H9 (cell line): ENCODE measurements around the gene CCL20. TPM values are rescaled to one million over a fixed set of nuclear protein-coding genes. Genes with fewer than 3 reads are reported as not detected.

Experiments
- DNase-seq: peaks from one replicate; pipeline ENCODE4 v3.0.0-alpha.2; 2017
- H2AFZ ChIP-seq: one replicate; pipeline ENCODE4 v1.6.1; 2013; ENCODE audit warnings: mild to moderate bottlenecking, low read length, control low read depth, moderate library complexity
- H2AK5ac ChIP-seq: 2 replicates; pipeline ENCODE4 v1.6.1; 2013; ENCODE audit warnings: low read length, control low read depth, mixed read lengths; ENCODE audit not compliant: insufficient read length
- H2BK120ac ChIP-seq: one replicate; pipeline ENCODE4 v1.6.1; 2013; ENCODE audit warnings: low read depth, mild to moderate bottlenecking, low read length, control low read depth, inconsistent platforms; ENCODE audit not compliant: poor library complexity, severe bottlenecking
- H2BK12ac ChIP-seq: 2 replicates; pipeline ENCODE4 v1.6.1; 2013; ENCODE audit warnings: low read length, control low read depth, mixed read lengths, low read depth; ENCODE audit not compliant: insufficient read length
- H2BK15ac ChIP-seq: 2 replicates; pipeline ENCODE4 v1.6.1; 2013; ENCODE audit warnings: low read depth, low read length, control low read depth
- H2BK20ac ChIP-seq: one replicate; pipeline ENCODE4 v1.6.1; 2013; ENCODE audit warnings: low read depth, mild to moderate bottlenecking, low read length, control low read depth, inconsistent platforms; ENCODE audit not compliant: poor library complexity, severe bottlenecking
- H2BK5ac ChIP-seq: 2 replicates; pipeline ENCODE4 v1.6.1; 2013; ENCODE audit warnings: low read length, control low read depth, mixed read lengths; ENCODE audit not compliant: insufficient read length
- H3K14ac ChIP-seq: 2 replicates; pipeline ENCODE4 v1.6.1; 2013; ENCODE audit warnings: low read length, control low read depth; ENCODE audit not compliant: insufficient read depth
- H3K18ac ChIP-seq: 2 replicates; pipeline ENCODE4 v1.6.1; 2013; ENCODE audit warnings: low read depth, mild to moderate bottlenecking, mixed read lengths, low read length, control low read depth; ENCODE audit not compliant: insufficient read length
- H3K23ac ChIP-seq: 2 replicates; pipeline ENCODE4 v1.6.1; 2013; ENCODE audit warnings: low read length, control low read depth, mixed read lengths, low read depth; ENCODE audit not compliant: insufficient read length
- H3K23me2 ChIP-seq: 2 replicates; pipeline ENCODE4 v1.6.1; 2013; ENCODE audit warnings: low read depth, mild to moderate bottlenecking, mixed read lengths, low read length, control low read depth; ENCODE audit not compliant: insufficient read length, poor library complexity, severe bottlenecking
- H3K27ac ChIP-seq: 2 replicates; pipeline ENCODE4 v1.5.1; 2013; ENCODE audit warnings: low read length, control low read depth, mixed read lengths, low read depth; ENCODE audit not compliant: insufficient read length
- H3K27me3 ChIP-seq: 2 replicates; pipeline ENCODE4 v1.6.1; 2013; ENCODE audit warnings: low read length, control low read depth, inconsistent platforms; ENCODE audit not compliant: insufficient read depth
- H3K4ac ChIP-seq: 2 replicates; pipeline ENCODE4 v1.6.1; 2013; ENCODE audit warnings: low read depth, mild to moderate bottlenecking, control low read depth, inconsistent platforms, low read length, moderate library complexity
- H3K4me1 ChIP-seq: 2 replicates; pipeline ENCODE4 v1.6.1; 2013; ENCODE audit warnings: low read length, control low read depth, inconsistent platforms; ENCODE audit not compliant: insufficient read depth
- H3K4me2 ChIP-seq: 2 replicates; pipeline ENCODE4 v1.6.1; 2013; ENCODE audit warnings: low read length, control low read depth, mixed read lengths; ENCODE audit not compliant: insufficient read length, insufficient read depth
- H3K56ac ChIP-seq: 2 replicates; pipeline ENCODE4 v1.6.1; 2013; ENCODE audit warnings: low read depth, mild to moderate bottlenecking, mixed read lengths, low read length, control low read depth; ENCODE audit not compliant: insufficient read length
- H3K79me1 ChIP-seq: 2 replicates; pipeline ENCODE4 v1.6.1; 2013; ENCODE audit warnings: low read depth, mild to moderate bottlenecking, moderate library complexity, low read length, control low read depth, inconsistent platforms; ENCODE audit not compliant: insufficient read depth, poor library complexity, severe bottlenecking
- H3K79me2 ChIP-seq: 2 replicates; pipeline ENCODE4 v1.6.1; 2013; ENCODE audit warnings: low read length, control low read depth, inconsistent platforms; ENCODE audit not compliant: insufficient read depth
- H3K9ac ChIP-seq: 2 replicates; pipeline ENCODE4 v1.6.1; 2013; ENCODE audit warnings: low read length, control low read depth, mixed read lengths; ENCODE audit not compliant: insufficient read length; ENCODE audit errors: extremely low read depth
- H3K9me3 ChIP-seq: one replicate; pipeline ENCODE4 v1.6.1; 2013; ENCODE audit warnings: low read depth, low read length, inconsistent platforms; ENCODE audit not compliant: control insufficient read depth
- H3T11ph ChIP-seq: one replicate; pipeline ENCODE4 v1.6.1; 2013; ENCODE audit warnings: mild to moderate bottlenecking, low read length, control low read depth, inconsistent platforms
- H4K20me1 ChIP-seq: one replicate; pipeline ENCODE4 v1.6.1; 2013; ENCODE audit not compliant: control insufficient read depth, insufficient read length, insufficient read depth
- H4K5ac ChIP-seq: 2 replicates; pipeline ENCODE4 v1.6.1; 2013; ENCODE audit warnings: low read depth, mild to moderate bottlenecking, mixed read lengths, low read length, control low read depth; ENCODE audit not compliant: insufficient read length
- H4K8ac ChIP-seq: replicated peaks from 2 replicates; pipeline ENCODE4 v1.6.1; 2013; ENCODE audit warnings: low read length, control low read depth, mixed read lengths, low read depth; ENCODE audit not compliant: insufficient read length
- H4K91ac ChIP-seq: 2 replicates; pipeline ENCODE4 v1.6.1; 2013; ENCODE audit warnings: low read depth, mild to moderate bottlenecking, moderate library complexity, mixed read lengths, low read length, control low read depth; ENCODE audit not compliant: insufficient read length
- H3K27ac Mint-ChIP-seq, 3 experiments: 2 replicates in 2 of 3; 3 replicates in 1 of 3; pipeline ENCODE4 v1.8.0; 2020 to 2021; ENCODE audit warnings: mixed read lengths in 3 of 3, mild to moderate bottlenecking in 1 of 3, moderate library complexity in 1 of 3
- H3K27me3 Mint-ChIP-seq: 2 replicates; pipeline ENCODE4 v1.8.0; 2021; ENCODE audit warnings: low read depth, mild to moderate bottlenecking, moderate library complexity, mixed read lengths
- H3K36me3 Mint-ChIP-seq, 3 experiments: 2 replicates in 2 of 3; 3 replicates in 1 of 3; pipeline ENCODE4 v1.8.0; 2020 to 2021; ENCODE audit warnings: low read depth in 3 of 3, mixed read lengths in 3 of 3; ENCODE audit not compliant: insufficient read depth in 1 of 3
- H3K4me1 Mint-ChIP-seq, 2 experiments: 2 replicates each; pipeline ENCODE4 v1.8.0; 2020; ENCODE audit warnings: mixed read lengths in 2 of 2
- H3K4me3 Mint-ChIP-seq, 2 experiments: 2 replicates in 1 of 2; 3 replicates in 1 of 2; pipeline ENCODE4 v1.8.0; 2020 to 2021; ENCODE audit warnings: mild to moderate bottlenecking in 2 of 2, mixed read lengths in 2 of 2, moderate library complexity in 1 of 2
- H3K9me3 Mint-ChIP-seq, 2 experiments: 2 replicates in 1 of 2; 3 replicates in 1 of 2; pipeline ENCODE4 v1.8.0; 2020; ENCODE audit warnings: mild to moderate bottlenecking in 2 of 2, mixed read lengths in 2 of 2, moderate library complexity in 1 of 2
- WGBS: extraction: QIAGEN DNeasy Blood & Tissue Kit; methylation state at CpG from one replicate; pipeline ENCODE4 v1.1.7; 2013; ENCODE audit warnings: missing lambda C conversion rate, low lambda C conversion rate, mixed read lengths; ENCODE audit not compliant: insufficient read length; ENCODE audit errors: extremely low coverage; 5-methylcytosine and 5-hydroxymethylcytosine counted together
- total RNA-seq: library from RNA; stranded (reverse); gene quantifications from 2 replicates; pipeline ENCODE4 v1.2.1, GENCODE V29; 2021
- TF ChIP-seq, protein P1 (sequence below): fragments of 200-600 bp; sonication (generic); conservative IDR thresholded peaks from 3 replicates; pipeline ENCODE4 v1.8.0; 2021; ENCODE audit warnings: antibody characterized with exemption, mild to moderate bottlenecking

CCL20 gene
- total RNA-seq, 1 experiment from 2014 or later: not detected

DNA sequence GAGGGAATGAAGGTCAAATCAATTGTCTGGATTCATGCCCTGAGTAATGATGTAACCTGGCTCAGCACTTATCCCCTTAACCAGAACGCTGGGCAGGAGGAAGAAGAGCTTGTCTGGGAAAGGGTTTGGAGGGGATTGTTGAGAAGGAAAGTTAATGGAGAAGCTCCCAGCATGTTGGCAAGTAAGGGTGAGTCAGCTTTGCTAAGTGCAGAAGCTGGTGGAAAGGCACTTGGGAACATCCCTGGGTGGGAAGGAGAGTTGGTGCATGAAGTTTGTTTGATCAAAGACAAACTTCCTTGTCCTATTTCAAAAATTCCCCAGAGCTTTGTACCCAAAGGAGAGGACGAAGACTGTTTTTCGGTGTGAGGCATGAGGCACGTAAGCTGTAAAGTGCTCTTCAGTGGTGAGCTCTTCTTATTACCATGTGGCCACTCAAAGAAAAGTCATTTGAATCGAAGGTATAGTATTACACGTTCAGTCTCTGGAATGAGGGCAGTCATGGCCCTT lies 40.2 kb downstream of the CCL20 start:
- Histone ChIP-seq H2BK12ac (no peak overlapping the region), H2AK5ac (no peak overlapping the region), H4K91ac (no peak overlapping the region), H3K9me3 (no peaks in the 10 kb centered on the region), H4K20me1 (no peaks in the 10 kb centered on the region), H3K14ac (no peak overlapping the region), H3K4me2 (no peak overlapping the region), H3K23me2 (no peaks in the 10 kb centered on the region), H3T11ph (no peak overlapping the region), H3K79me2 (no peaks in the 10 kb centered on the region), H3K9ac (no peak overlapping the region), H2BK5ac (no peak overlapping the region), H3K27me3 (no peaks in the 10 kb centered on the region; the same call in 1 of the 2 replicates), H3K4me1 (no peaks in the 10 kb centered on the region), H2BK120ac (no peak overlapping the region), H2BK20ac (no peak overlapping the region), H4K5ac (no peak overlapping the region), H3K79me1 (no peaks in the 10 kb centered on the region), H3K18ac (no peak overlapping the region), H3K23ac (no peak overlapping the region), H2BK15ac (no peak overlapping the region), H3K27ac (no peak overlapping the region), H3K4ac (no peak overlapping the region), H4K8ac (no peak overlapping the region), H3K56ac (no peak overlapping the region), H2AFZ (no peak overlapping the region)
- H3K4me3 Mint-ChIP-seq: no peak overlapping the region
- H3K4me1 Mint-ChIP-seq: peaks cover 10 to 14% of the 10 kb centered on the region in 2 experiments
- H3K9me3 Mint-ChIP-seq: no peaks in the 10 kb centered on the region; a peak in 1 of 5 replicates
- WGBS: no CpG with 5 or more reads among the region's 6 CpGs
- no peaks in the 10 kb centered on the region for H3K36me3 Mint-ChIP-seq
- peaks cover 12% of the 10 kb centered on the region for H3K27me3 Mint-ChIP-seq
- DNase-seq: no peak
- no peak overlapping the region; a peak in 1 of 7 replicates for H3K27ac Mint-ChIP-seq
- TF ChIP-seq, protein P1, sequence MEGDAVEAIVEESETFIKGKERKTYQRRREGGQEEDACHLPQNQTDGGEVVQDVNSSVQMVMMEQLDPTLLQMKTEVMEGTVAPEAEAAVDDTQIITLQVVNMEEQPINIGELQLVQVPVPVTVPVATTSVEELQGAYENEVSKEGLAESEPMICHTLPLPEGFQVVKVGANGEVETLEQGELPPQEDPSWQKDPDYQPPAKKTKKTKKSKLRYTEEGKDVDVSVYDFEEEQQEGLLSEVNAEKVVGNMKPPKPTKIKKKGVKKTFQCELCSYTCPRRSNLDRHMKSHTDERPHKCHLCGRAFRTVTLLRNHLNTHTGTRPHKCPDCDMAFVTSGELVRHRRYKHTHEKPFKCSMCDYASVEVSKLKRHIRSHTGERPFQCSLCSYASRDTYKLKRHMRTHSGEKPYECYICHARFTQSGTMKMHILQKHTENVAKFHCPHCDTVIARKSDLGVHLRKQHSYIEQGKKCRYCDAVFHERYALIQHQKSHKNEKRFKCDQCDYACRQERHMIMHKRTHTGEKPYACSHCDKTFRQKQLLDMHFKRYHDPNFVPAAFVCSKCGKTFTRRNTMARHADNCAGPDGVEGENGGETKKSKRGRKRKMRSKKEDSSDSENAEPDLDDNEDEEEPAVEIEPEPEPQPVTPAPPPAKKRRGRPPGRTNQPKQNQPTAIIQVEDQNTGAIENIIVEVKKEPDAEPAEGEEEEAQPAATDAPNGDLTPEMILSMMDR: no peak
